K562 (cell line): Measurements from ENCODE around the gene HBM. TPM values are rescaled to one million over a fixed set of nuclear protein-coding genes. Genes with fewer than 3 reads are reported as not detected.

Experiments used
- ATAC-seq: fragments of 200-7000 bp; cut with Tn5 transposase; 3 replicates; pipeline ENCODE4 v1.9.1; 2020; ENCODE audit warnings: moderate library complexity
- BruUV-seq: library from RNA; stranded (reverse); fragments of 400-500 nt; replicated peaks from 2 replicates; lab custom pipeline; 2021; lab: Mats Ljungman, UMichigan
- CTCF ChIA-PET: fragments of 300-600 bp; formaldehyde crosslinking; extraction: SDS; loops from one replicate; lab custom pipeline; 2021; ENCODE audit warnings: low intra/inter-chr PET ratio; lab: Yijun Ruan, JAX
- POLR2A ChIA-PET: fragments of 300-600, 350-650 bp; sonication (Branson Sonifier 250); formaldehyde crosslinking; extraction: SDS; loops from one replicate; lab custom pipeline; 2021; ENCODE audit warnings: antibody characterized with exemption, inconsistent platforms; lab: Yijun Ruan, JAX
- DNase-seq, 4 experiments: peaks; one replicate each; pipeline versions ENCODE4 v3.0.0 to v3.0.0-alpha.2; 2011 to 2018; ENCODE audit warnings: low spot score in 3 of 4, mixed read lengths in 3 of 4; ENCODE audit errors: extremely low read depth in 1 of 4
- FAIRE-seq: peaks from 2 replicates; lab custom pipeline; 2011; peaks lifted over from hg19 to GRCh38; lab: Jason Lieb, UNC
- H2AFZ ChIP-seq: 2 replicates; pipeline ENCODE4 v1.6.0; 2011; ENCODE audit warnings: low read depth, low read length, control low read depth, inconsistent platforms
- H3K27ac ChIP-seq: fragments of 200-600 bp; 3 replicates; pipeline ENCODE4 v1.8.0; 2011; ENCODE audit warnings: low read depth, mild to moderate bottlenecking, control low read depth, inconsistent platforms, low read length, moderate library complexity, mixed read lengths; ENCODE audit errors: extremely low read depth
- H3K27me3 ChIP-seq, 2 experiments: fragments of 300-600 bp in 1 of 2; 2 replicates in 1 of 2; 3 replicates in 1 of 2; pipeline versions ENCODE4 v1.6.0 to v1.8.0; 2011; ENCODE audit warnings: inconsistent platforms in 2 of 2, low read length in 2 of 2, mild to moderate bottlenecking in 1 of 2, mixed read lengths in 1 of 2, moderate library complexity in 1 of 2; ENCODE audit not compliant: control insufficient read depth in 2 of 2, insufficient read depth in 2 of 2
- H3K36me3 ChIP-seq: fragments of 300-600 bp; 3 replicates; pipeline ENCODE4 v1.8.0; 2011; ENCODE audit warnings: mild to moderate bottlenecking, low read length, inconsistent platforms; ENCODE audit not compliant: control insufficient read depth, insufficient read depth
- H3K4me1 ChIP-seq, 2 experiments: fragments of 200-600 bp in 1 of 2; replicated peaks in 1 of 2; 2 replicates in 1 of 2; 3 replicates in 1 of 2; pipeline versions ENCODE4 v1.5.1 to v1.8.0; 2011; ENCODE audit warnings: inconsistent platforms in 2 of 2, low read length in 2 of 2, mild to moderate bottlenecking in 1 of 2, mixed read lengths in 1 of 2, moderate library complexity in 1 of 2; ENCODE audit not compliant: control insufficient read depth in 2 of 2, insufficient read depth in 2 of 2
- H3K4me2 ChIP-seq: 2 replicates; pipeline ENCODE4 v1.6.1; 2011; ENCODE audit warnings: low read length, control low read depth, inconsistent platforms, mixed read lengths; ENCODE audit not compliant: insufficient read depth
- H3K4me3 ChIP-seq: fragments of 200-600 bp; sonication (generic), shearing (Covaris generic); 2 replicates; pipeline ENCODE4 v1.5.1; 2016; ENCODE audit warnings: control low read depth, inconsistent platforms
- H3K79me2 ChIP-seq: fragments of 200-600 bp; 3 replicates; pipeline ENCODE4 v1.8.0; 2011; ENCODE audit warnings: low read length, inconsistent platforms; ENCODE audit not compliant: control insufficient read depth, insufficient read depth
- H3K9ac ChIP-seq, 2 experiments: 2 replicates each; pipeline versions ENCODE4 v1.6.0 to v1.6.1; 2011; ENCODE audit warnings: low read depth in 2 of 2, low read length in 2 of 2, control low read depth in 1 of 2, inconsistent platforms in 1 of 2, mild to moderate bottlenecking in 1 of 2, mixed read lengths in 1 of 2; ENCODE audit not compliant: insufficient read depth in 1 of 2
- H3K9me1 ChIP-seq: one replicate; pipeline ENCODE4 v1.6.0; 2011; ENCODE audit warnings: inconsistent platforms, mild to moderate bottlenecking, low read length, moderate library complexity; ENCODE audit not compliant: control insufficient read depth, insufficient read depth
- H3K9me3 ChIP-seq: replicated peaks from 2 replicates; pipeline ENCODE4 v1.5.1; 2011; ENCODE audit warnings: low read depth, low read length, inconsistent platforms; ENCODE audit not compliant: control insufficient read depth, insufficient read depth
- H4K20me1 ChIP-seq: replicated peaks from 2 replicates; pipeline ENCODE4 v1.6.1; 2011; ENCODE audit warnings: low read length, inconsistent platforms, mixed read lengths; ENCODE audit not compliant: control insufficient read depth, insufficient read depth
- BRF1 ChIP-seq: IDR thresholded peaks from 3 replicates; pipeline ENCODE4 v1.6.1; 2011; ENCODE audit warnings: borderline replicate concordance, mild to moderate bottlenecking; ENCODE audit not compliant: insufficient read length; ENCODE audit errors: extremely low read depth
- CXXC5 ChIP-seq: fragments of 250-450 bp; sonication (Bioruptor Pico); IDR thresholded peaks from 2 replicates; pipeline ENCODE4 v1.8.0; 2022; ENCODE audit warnings: inconsistent platforms, mild to moderate bottlenecking, moderate library complexity
- SLC30A9 ChIP-seq: fragments of 250-450 bp; sonication (Bioruptor Pico); IDR thresholded peaks from 2 replicates; pipeline ENCODE4 v1.8.0; 2022; ENCODE audit warnings: mild to moderate bottlenecking, moderate library complexity
- WGBS: fragments of 100-300 bp; shearing (Covaris generic); methylation state at CpG from one replicate; pipeline ENCODE4 v1.1.6; 2016; ENCODE audit warnings: low coverage, mixed read lengths; ENCODE audit not compliant: insufficient coverage; ENCODE audit errors: missing lambda C conversion rate; 5-methylcytosine and 5-hydroxymethylcytosine counted together
- in situ Hi-C: fragments of 300-500 bp; cut with MboI; formaldehyde crosslinking; loops from 4 replicates; pipeline ENCODE4 v1.15.0; 2018; ENCODE audit warnings: inconsistent platforms, mixed read lengths
- intact Hi-C: fragments of 100-400 bp; cut with micrococcal nuclease; formaldehyde crosslinking; loops from 2 replicates; pipeline ENCODE4 v1.14.2; 2022
- polyA plus RNA-seq, 8 experiments: library from polyadenylated mRNA; depleted of rRNA in 4 of 8; stranded (reverse) in 5 of 8; unstranded in 3 of 8; fragments of >200 nt; fragmentation: Nextera tagmentation in 2 of 8; fragmentation: Illumina TruSeq in 1 of 8; extraction: Ambion mirVana in 2 of 8; extraction: Trizol in 1 of 8; gene quantifications; 2 replicates each; pipeline versions ENCODE4 v1.2.1 to v1.2.3, GENCODE V29; 2011 to 2014; ENCODE audit warnings: inconsistent platforms in 1 of 8, missing spikeins in 1 of 8
- total RNA-seq, 7 experiments: library from RNA; depleted of rRNA in 6 of 7; stranded (reverse); fragments of >200 nt in 6 of 7; fragmentation: Illumina TruSeq in 2 of 7; extraction: Trizol in 2 of 7; gene quantifications; 2 replicates each; pipeline versions ENCODE4 v1.2.1 to v1.2.3, GENCODE V29; 2011 to 2021; ENCODE audit warnings: low replicate concordance in 1 of 7
- TF ChIP-seq, protein P1 (sequence below): fragments of 450-650 bp; formaldehyde crosslinking; IDR thresholded peaks from 2 replicates; pipeline ENCODE4 v1.4.0; 2020; ENCODE audit warnings: mild to moderate bottlenecking

HBM gene
- total and polyA plus RNA-seq, 9 of the 15 experiments (the other 6 are each of a cell fraction or from before 2014, with no cell fraction given) = not detected

DNA sequence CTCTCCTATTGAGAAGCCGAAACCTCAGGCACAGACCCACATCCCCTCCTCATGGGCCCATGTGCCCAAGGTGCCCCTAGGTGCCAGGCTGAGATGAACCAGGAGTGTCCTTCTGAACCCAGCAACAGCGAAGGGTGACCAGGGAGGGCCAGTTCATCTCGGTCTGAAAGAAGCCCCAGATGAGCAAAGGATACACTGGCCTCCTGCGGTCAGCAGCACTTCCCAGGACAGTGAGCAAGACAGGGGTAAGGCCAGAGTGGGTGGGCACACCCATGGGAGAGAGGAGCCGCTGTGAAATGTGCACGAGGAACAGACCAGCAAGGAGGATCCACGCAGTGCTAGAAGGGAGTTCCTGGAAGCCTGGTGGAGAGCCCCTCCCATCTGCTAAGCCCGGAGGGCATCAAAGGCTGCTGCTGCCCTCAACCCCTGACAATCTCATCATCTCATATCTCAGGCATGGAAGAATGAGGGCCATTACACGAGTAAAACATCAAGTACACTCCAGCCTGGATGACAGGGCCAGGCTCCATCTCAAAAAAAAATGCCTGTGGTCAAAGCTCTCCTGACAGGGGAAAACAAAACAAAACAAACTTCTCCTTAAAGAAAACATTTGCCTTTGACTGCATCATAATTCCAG, 16.6 kb upstream of the HBM start:
- 27% methylated on average over 9 of the region's 9 CpGs for WGBS
- no peak for ATAC-seq

More for the DNA sequence above, 16.6 kb upstream of the HBM start:
- intact Hi-C loops = no loop called here
- Histone ChIP-seq H3K4me2 (peak overlapping the region; percentile 39; the same call in 1 of the 2 replicates), H3K4me1 (peaks cover 35 to 39% of the 10 kb centered on the region in 2 experiments), H3K9me1 (no peaks in the 10 kb centered on the region), H3K9ac (peak overlapping the region; percentile 25 to 85; a peak in 3 of 4 replicates), H3K9me3 (no peaks in the 10 kb centered on the region), H2AFZ (peak overlapping the region; percentile 54; the same call in 1 of the 2 replicates), H3K27ac (no peak overlapping the region), H3K27me3 (no peaks in the 10 kb centered on the region), H3K79me2 (peaks cover 2% of the 10 kb centered on the region; the same call in 1 of the 3 replicates), H3K4me3 (no peak overlapping the region), H3K36me3 (no peaks in the 10 kb centered on the region), H4K20me1 (no peaks in the 10 kb centered on the region)
- no peak for TF ChIP-seq SLC30A9
- 0 out of 2 replicates have a peak, but pooled peaks have one; percentile 11 for TF ChIP-seq CXXC5 (CRISPR knock-in tag)
- no peak for TF ChIP-seq BRF1
- TF ChIP-seq, protein P1, sequence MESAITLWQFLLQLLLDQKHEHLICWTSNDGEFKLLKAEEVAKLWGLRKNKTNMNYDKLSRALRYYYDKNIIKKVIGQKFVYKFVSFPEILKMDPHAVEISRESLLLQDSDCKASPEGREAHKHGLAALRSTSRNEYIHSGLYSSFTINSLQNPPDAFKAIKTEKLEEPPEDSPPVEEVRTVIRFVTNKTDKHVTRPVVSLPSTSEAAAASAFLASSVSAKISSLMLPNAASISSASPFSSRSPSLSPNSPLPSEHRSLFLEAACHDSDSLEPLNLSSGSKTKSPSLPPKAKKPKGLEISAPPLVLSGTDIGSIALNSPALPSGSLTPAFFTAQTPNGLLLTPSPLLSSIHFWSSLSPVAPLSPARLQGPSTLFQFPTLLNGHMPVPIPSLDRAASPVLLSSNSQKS = no peak
- ChIA-PET CTCF (no interaction called here), POLR2A (interaction anchor here (0.6 kb wide), 1 partner anchor 115 kb away, joined by 3 read pairs; no protein-coding TSS in a partner anchor)
- in situ Hi-C loops = no loop called here
- no TSS peak for BruUV-seq
- no peak for DNase-seq
- no peak for FAIRE-seq
